Smooth muscle cell of the brain vasculature (primary cell): ENCODE measurements around the gene LHPP.
"Not testable (repeated sequence)": the region's sequence is repeated elsewhere in the genome, so short reads cannot be mapped to it uniquely, and the experiment has no call there.

ENCODE experiments used
- DNase-seq: peaks from one replicate; pipeline ENCODE4 v3.0.0-alpha.2; 2012; ENCODE audit warnings: low read depth, low spot score

LHPP gene

GRCh38 chr10:124461642-124462347, at the start of gene LHPP:
TSS of gene LHPP (plus strand) at chr10:124461823. CDS start at chr10:124461863, 40 bp downstream.
- peak; percentile 35 for DNase-seq

GRCh38 chr10:124414076-124414475, 47.5 kb upstream of the LHPP start:
- DNase-seq: no peak

- no peak for DNase-seq
Observed at GRCh38 chr10:124415210-124415609, 46.4 kb upstream of the LHPP start.

- no peak for DNase-seq
Observed at GRCh38 chr10:124416733-124417132, 44.9 kb upstream of the LHPP start.

- DNase-seq: peak; percentile 9
Observed at GRCh38 chr10:124417895-124418725, 43.5 kb upstream of the LHPP start.

- peak; percentile 89 for DNase-seq
Observed at GRCh38 chr10:124418726-124419501, 42.7 kb upstream of the LHPP start, which contains the start of gene OAT. TSS of gene OAT (minus strand) at chr10:124418923. CDS start at chr10:124412171, 6,752 bp downstream.

GRCh38 chr10:124419635-124420034, 42.0 kb upstream of the LHPP start:
- DNase-seq: no peak

- no peak for DNase-seq
Observed at GRCh38 chr10:124420254-124420653, 41.4 kb upstream of the LHPP start.

GRCh38 chr10:124422742-124423141, 38.9 kb upstream of the LHPP start:
- no peak for DNase-seq

GRCh38 chr10:124423813-124424212, 37.8 kb upstream of the LHPP start:
- no peak for DNase-seq

- no peak for DNase-seq
Observed at GRCh38 chr10:124425227-124425962, 36.2 kb upstream of the LHPP start.

- no peak for DNase-seq
Observed at GRCh38 chr10:124428207-124428777, 33.3 kb upstream of the LHPP start.

- no peak for DNase-seq
Observed at GRCh38 chr10:124429576-124429975, 32.0 kb upstream of the LHPP start.

- DNase-seq: no peak
Observed at GRCh38 chr10:124430077-124430476, 31.5 kb upstream of the LHPP start.

GRCh38 chr10:124433461-124433860, 28.2 kb upstream of the LHPP start:
- no peak for DNase-seq

- not testable (repeated sequence) for DNase-seq
Observed at GRCh38 chr10:124435683-124436082, 25.9 kb upstream of the LHPP start.

- DNase-seq: no peak
Observed at GRCh38 chr10:124436191-124436638, 25.4 kb upstream of the LHPP start.

- not testable (repeated sequence) for DNase-seq
Observed at GRCh38 chr10:124441694-124442093, 19.9 kb upstream of the LHPP start.

- DNase-seq: no peak
Observed at GRCh38 chr10:124446830-124447750, 14.5 kb upstream of the LHPP start.
